Measurements from ENCODE around the gene TWIST1.
A peak's percentile ranks its signal among the peaks of the same experiment; 100 is the strongest.

The TWIST1 gene

DNA sequence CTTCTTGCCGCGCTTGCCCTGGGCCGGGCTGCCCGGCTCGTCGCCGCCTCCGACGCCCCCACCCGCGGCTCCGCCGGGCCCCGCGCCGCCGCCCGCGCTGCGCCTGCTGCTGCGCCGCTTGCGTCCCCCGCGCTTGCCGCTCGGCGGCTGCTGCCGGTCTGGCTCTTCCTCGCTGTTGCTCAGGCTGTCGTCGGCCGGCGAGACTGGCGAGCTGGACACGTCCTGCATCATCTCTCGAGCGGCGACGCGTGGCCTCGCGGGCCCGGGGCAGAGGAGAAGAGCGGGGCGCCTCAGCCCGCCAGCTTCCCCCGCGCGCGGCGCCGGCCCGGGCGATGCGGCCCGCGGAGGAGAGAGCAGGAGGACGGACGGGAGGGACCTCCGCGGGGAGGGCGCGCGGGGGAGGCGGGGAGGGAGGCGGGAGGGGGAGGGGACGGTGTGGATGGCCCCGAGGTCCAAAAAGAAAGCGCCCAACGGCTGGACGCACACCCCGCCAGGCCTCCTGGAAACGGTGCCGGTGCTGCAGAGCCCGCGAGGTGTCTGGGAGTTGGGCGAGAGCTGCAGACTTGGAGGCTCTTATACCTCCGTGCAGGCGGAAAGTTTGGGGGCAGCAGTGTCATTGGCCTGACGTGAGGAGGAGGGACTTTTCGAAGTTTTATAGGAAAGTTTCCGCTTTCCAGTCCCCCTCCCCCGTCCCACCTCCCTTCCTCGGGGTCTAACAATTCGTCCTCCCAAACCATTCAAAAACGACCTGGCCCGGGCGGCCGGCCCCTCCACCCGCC is at the start of gene TWIST1:
Gene TWIST1, minus strand, starts transcription at position 546 of the 779 bp plus-strand sequence. Its CDS starts 315 bp downstream, at position 231.
- peak in 1 of 2 experiments; percentile 2 for DNase-seq

DNA sequence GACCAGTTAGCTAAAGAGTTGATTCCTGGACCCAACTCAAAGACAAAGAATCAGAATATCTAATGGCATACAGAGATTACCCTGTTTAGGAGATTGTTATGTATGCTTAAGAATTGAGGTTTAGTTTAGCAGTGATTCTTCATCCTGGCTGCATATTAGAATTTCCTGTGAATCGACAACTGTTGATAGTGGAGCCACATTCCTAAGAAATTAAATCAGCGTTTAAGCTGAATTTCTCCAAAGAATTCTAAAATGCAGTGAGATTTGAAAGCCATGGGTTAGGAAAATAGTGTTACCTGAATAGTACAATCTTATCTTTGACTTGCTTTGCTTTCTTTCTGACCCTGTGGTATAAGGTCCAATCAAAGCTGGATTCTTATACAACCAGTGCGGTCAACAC is 44.2 kb upstream of the TWIST1 start:
- DNase-seq, result no peak

DNA sequence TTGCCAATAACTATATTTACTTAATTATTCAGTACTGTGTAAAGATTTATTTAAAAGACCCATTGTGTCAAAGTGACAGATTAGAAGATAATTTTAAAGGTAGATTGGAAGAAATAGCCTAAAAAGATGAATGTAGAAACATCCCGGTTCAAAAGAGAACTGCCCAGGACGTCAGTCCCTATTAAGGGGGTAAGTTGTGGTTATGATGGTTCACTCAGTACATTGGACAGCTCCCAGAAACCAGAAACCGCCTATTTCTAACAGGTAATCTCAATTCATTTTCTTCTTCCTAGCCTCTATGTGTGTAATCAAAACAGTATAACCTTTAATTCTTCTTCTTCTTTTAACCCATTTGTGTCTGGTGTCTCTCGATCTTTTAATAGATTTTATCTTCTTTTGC is 29.3 kb upstream of the TWIST1 start:
- no peak for DNase-seq

DNA sequence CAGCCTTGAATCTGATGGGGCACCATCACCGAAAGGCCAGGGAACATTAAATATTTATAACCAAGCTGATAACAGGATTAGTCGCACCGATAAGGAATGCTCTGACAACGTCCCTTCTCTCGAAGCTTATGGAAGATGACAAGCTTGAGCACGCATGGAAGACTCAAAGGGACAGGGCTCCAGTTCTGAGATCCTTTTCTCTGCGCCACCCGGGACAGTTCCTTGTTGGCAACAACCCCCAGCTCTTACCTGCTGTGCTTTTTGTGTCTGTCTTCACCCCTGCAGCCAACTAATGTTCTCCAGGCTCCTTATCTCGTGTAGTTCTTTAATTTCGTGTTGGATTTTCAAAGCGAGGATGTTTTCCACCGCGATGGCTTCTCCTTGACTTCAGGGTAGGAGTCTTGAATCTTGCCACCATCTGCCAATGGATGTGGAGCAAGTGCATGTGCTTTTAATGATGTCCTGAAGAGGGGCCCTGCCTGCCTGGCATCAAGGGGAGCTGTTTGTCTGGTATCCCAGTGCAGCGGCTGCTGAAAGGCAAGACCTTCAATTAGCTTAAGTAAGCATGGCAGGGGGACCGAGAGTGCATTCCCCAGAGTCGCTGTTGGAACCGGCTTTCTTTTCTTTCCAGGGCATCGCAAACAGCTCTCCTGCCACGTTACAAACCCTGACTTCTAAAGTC is 28.1 kb upstream of the TWIST1 start:
- DNase-seq, result no peak

DNA sequence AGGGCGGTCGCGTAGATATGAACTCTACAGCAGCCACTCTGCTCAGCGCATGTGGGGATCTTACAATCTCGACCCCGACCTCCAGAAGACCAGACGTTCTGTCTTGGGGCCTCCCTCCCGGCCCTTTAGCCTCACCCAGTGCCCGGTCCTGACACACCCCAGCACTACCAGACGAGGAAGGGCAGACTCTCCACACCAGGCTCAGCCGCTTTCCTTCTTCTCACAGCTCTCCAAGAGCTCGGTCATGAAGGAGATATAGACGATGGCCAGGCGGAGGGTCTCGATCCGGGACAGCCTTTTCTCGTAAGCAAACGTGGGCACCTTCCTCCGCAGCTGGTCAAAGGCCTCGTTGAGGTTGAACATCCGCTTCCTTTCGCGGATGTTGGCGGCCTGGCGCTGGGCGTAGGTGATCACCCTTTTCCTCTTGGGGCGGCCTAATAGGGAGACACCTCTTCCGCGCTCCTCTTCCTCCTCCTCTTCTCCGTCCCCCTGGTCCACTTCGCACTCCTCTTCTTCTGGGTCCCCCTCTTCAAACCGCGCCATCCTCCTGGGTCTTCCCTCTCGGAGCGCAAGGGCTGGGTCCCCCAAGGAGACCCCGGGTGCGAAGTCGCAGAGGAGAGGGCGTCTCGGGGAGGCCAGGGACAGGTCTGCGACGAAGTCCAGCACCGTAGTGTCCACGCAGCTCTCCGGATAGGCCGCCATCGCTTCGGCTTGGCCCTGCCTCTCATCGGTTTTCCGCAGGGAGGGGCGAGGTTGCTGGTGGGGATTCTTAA is 27.4 kb upstream of the TWIST1 start, which contains the start of gene FERD3L:
Gene FERD3L, minus strand, starts transcription at position 761 of the 773 bp plus-strand sequence. Its CDS starts 59 bp downstream, at position 702.
- DNase-seq, result no peak

DNA sequence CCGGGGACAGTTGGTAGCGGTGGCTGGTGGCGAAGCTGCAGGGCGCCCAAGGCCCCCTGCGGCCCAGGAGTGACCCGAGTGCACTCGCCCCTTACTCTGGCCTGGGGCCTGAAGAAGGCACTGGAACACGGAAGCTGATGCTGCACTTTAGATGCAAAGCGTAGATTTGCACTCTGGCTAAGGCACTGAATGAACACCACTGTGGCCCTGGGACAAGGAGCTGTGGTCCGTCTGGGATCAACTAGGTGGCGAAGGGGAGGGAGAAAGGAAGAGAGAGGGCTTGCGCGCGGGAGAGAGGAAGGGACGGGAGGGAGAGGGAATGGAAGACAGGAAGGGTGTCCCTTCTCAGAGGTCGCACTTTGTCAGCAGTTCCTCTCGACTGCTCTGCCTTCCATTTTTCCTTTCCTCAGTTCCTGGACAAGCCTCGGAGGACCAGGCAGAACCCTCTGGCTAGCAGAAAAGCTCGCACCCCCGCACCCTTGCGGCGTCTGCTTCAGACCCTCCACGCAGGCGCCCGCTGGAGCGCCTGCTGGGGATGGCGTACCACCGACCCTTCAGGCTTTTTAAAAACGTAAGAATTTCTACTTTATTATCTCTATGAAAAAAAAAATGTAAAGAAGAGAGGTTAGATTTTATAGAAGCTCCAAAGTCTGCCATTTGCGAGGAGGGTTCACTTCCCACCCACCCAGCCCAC is 26.6 kb upstream of the TWIST1 start:
- no peak for DNase-seq

DNA sequence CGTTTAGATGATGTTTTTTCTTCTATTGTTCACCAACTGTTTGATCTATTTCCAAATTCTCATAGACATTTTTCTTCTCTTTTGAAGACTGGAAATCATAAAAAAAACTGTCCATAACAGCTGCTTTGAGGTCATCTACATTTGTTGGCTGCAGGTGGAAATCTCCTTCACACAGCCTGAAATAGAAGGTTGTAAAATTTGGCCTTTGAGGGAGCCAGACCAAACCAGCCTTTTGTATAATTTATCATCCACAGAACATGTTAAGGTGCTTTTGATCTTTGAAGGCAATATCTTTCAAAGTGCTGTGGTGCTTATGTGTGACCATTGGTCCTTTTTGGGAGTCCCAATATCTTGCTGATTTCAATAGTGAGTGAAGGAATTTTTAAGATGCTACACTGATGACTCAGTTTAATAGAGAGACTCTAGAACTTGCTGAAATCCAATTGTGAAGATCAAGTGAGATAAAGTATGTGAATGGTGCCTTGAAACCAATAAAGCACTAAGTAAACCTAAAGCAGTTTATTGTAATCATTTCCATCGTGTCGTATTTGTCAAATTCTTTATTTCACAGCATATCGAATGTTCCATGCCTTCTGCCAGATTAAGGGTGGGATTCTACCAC is 22.4 kb upstream of the TWIST1 start:
- DNase-seq, result no peak

DNA sequence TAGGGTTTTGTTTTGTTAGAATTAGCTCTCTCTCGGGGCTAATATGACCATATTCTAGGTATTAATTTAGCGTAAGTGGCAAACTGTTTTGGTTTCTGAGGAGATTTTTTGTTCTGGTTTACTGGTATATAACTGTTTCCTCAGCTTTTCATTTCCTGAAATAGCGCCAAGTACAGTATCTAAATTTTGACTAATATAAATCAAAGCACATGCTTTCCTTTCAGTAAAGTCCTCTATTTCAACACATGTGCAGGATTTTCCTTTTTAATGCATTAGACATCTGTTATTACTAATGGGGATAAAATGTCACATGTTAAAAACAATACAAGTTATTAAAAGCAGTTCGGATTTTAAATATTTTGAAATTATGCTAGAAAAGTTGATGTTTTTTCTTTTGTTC is 16.4 kb upstream of the TWIST1 start:
- DNase-seq, result no peak

DNA sequence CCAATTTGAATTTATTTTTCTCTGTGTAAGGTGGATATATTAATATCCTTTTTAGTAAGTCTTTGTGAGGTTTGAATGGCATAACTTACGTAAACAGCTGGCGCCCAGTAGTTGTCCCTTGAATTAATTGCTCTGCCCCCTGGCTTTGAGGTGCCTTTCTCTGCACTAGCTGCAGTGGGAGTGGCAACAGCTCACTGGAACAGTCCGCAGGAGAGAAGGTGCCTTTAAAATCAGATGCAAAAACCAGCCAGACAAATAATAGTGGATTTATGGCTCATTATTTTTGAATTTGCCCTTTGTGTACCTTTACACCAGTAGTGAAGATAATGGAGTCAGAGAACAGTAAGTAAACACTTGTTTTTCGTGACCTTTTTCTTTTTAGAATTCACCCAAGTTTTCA is 16.0 kb upstream of the TWIST1 start:
- no peak for DNase-seq

DNA sequence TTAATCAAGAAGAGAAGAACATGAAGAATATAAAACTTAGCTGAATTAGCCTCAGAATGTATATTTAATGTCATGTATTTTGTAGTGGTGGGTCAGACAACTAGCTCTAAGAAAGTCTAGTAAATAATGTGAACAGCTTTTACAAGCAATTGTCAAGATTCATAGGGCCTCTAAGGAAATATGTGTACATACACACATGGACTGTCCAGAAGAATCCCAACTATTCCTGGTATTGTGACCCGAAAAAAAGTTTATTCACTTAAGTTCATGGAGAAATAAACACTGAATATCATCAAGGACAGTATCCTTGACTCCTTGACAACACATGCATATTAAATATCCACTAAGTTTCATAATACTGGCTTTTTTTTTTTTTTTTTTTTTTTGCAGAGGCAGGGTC is 11.4 kb upstream of the TWIST1 start:
- DNase-seq, result no peak

DNA sequence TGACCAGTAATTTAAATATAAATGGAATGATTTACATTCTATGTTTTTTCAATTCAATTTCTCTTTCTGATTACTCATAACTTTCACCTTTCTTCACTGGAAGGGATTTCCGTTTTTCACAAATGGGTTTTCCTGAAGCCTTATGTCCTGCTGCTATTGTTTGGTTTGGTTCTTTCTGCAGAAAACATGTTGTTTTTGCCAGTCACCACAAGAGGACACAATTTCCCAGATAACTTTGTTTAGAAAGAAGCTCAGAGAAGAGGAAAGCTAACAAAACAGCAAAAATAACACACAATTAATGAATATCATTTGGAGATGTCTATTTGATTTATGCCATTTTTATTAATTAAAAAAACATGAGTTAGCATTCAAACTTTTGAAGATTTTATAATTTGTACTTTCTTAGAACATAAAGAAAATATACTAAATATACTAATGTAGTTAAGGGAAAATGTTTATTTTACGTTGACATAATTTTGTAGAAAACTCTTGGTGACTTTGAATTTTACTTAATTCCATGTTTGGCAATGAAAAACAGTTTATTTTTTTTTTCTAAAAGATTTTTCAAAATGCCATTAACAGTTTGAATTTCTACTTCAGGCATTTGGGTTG is 4.6 kb upstream of the TWIST1 start:
- DNase-seq, result no peak

DNA sequence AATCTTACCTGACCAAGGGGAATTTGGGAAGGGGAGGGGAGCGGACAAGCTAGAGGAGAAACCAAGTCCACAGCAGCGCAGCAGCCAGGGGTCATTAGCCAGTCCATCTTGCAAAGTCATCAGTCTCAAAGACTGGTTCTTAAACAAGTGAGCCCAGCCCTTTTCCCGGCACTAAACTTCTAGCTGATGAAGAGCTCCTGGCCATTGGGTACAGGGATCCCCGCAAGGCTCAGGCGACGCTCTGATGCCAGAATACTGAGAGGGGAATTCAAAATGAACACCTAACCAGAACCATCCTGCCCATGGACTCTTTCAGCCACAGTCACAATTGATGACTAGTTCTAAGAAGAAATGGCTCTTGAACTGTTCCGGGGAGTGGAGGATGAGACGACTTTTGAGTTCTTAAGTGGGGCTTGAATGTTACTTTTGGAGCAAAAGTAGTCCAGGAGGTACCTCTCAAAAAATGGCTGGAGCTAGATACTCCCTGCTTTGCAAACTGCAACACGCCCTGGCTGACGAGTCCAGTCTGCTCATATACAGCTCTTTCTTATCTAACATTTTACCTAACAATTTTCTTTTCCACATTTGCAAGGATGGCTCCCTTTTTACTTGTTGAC is 2.5 kb upstream of the TWIST1 start:
- no peak for DNase-seq

DNA sequence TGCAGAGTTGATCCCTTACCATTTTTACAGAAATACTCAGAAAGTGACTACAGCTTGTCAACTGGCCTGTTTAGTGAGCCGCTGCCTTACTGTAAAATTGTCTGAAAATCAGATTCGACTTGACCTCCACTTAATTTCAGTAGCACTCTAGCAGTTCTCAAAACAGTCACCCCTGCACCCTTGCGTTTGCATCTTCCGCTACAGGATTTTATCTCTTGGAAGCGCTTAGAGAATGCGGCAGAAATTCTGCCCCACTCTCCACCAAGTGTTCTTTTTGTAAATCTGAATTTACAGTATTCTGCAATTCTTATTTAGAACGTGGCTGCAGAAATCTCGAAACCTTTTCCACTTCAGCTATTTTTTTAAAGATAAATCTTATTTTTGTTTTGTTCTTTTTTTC is 1.9 kb upstream of the TWIST1 start:
- no peak for DNase-seq

DNA sequence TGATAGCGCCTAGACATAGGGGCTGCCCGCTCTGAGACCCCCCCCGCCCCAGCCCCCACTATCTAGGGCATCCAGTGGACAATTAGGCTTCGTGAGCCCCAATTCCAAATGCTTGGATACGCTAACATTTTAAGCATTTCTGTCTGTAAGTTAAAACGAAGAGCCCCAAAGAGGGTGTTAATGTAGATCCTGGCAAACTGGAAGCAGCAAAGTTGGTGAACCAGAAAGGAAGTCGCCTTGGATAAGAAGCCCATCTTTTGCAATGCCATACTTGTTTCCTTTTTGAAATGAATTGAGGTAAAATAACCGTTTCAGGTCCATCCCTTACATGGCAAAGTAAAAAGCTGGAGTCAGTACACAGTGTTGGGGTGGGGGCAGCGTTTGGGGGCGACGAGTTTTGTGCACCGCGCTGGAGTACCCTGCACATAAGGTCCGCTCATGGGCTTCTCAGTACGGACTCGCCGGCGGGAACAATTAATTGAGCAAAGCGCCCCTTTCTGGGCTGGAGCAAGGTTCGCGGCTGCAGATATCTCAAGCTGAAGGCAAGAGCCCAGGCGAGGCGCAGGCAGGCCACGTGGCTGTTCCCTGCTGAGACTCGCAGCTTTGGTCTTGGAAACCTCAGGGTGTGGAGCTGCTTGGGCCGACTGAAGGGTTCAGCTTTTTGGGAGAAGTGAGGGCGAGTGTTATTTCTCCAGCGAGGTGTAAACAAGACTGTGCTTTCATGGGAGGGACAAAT is 1.4 kb upstream of the TWIST1 start:
- DNase-seq, result peak in 1 of 2 experiments; percentile 2

DNA sequence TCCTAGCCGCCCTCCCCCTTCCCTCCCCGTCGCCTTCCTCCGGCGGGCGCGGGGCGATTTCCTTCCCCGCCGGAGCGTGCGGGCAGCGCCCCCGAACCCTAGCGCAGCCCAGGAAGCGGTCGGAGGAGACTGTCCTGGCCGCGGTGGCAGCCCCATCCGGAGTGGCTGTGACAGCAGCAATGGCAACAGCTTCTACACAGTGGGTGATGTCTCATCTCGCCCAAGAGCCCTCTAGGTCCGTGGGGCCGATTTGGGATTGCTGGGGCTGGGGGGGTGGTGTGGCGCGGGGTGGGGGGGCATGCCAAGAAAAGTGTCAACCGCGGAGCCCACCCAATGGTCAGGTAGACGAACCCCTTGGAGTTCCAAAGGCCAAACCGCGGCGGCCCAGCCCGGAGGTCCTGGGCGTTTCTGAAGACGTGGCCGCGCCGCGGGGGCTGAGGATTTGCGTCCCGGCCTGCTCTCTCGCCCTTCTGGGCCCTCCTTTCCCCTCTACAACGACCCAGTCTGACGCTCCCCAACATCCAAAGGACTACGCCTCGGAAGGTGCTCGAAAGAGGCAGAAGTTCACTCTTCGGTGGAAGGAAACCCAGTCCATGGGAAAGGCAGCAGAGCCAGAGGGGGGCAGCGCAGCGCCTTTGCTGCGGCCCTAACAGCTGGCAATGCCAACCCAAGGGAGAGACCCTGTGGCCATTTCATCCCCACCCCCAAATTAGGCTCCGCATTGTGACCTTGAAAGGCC is 603 bp upstream of the TWIST1 start:
- DNase-seq, result no peak

DNA sequence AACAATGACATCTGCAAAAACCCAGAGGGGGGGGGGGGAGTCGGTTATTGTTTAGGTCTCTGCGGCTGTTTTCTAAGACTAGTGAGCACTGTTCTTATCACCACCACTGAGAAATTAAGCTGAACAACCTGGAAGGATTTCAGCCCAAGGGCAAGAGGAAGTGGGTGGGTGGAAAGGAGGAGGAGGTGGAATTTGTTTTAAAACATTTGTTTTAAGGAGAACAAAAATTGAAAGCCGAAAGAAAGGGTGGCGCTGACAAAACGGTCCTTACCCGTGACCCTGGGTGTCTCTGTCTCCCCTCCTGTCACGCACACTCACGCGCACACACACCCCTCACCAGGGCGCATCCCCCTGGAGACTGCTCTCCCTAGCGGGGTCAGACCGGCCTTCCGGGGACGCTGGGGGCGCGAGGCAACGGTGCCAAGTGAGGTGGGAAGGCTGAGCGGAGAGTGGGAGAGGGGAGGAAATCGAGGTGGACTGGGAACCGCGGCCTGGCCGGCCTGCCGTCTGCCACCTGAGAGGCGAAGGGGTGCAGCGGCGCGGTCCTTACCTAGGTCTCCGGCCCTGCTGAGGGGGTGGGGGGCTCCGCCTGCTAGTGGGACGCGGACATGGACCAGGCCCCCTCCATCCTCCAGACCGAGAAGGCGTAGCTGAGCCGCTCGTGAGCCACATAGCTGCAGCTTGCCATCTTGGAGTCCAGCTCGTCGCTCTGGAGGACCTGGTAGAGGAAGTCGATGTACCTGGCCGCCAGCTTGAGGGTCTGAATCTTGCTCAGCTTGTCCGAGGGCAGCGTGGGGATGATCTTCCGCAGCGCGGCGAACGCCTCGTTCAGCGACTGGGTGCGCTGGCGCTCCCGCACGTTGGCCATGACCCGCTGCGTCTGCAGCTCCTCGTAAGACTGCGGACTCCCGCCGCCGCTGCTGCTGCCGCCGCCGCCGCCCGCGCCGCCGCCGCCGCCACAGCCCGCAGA is 1.0 kb downstream of the TWIST1 start:
- DNase-seq, result peak in 1 of 2 experiments; percentile 3

DNA sequence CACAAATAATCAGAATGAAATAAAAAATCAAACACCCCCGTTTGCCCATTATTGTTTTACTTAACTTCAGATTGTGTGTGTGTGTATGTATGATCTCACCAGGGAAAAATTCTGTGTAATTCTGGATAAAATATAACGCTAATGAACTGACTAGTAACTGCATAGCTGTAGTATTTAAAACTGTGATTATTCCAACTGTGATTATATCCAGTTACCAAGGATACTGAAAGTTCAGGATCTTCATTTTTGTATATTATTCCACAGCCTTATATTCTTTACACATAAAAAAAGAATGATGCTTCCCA is 2.9 kb downstream of the TWIST1 start:
- no peak for DNase-seq

DNA sequence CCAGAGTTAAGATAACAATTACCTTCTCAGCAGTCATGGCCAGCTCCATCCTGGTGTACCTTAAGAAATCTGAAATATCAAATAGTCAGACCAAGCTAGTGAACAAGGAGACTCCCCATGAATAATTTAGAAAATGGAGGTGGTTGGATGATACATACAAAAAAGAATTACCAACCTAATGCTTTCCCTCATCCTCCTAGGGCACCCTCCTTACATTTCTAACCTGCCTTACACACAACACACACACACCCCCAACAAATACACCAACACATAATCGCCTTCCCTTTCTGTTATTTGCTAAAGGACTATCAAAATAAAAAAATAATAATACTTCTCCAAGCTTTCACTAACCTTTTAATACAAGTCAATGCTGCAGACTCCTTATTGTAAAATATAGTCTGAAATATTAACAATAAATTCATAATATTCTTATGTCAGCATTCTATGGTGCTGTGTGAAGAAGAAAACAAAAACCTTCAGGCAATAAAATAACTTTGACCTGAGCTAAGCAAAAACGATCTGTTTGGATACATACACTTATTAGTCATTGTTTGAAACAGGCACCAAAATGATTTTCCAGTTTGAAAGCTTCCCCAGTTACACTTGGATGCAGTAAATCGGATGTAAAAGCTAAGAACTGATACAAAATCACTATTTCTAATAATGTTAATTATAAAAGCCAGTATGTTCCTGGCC is 3.4 kb downstream of the TWIST1 start:
- DNase-seq, result no peak

DNA sequence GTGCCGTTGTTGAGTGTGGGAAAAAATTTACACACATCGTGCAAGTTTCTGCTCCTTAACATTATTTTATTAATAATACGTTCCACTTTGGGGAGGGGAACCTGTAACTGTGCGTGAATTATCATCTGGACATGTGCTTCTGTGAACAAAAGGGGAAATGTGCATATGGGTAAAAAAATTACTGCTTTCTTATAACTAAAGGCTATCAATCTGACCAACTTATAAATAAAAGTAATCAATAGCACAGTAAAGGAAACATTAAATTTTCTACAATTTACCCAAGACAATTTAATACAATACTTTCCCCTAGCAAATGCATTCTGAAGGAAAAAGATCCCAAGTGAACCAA is 4.5 kb downstream of the TWIST1 start:
- no peak for DNase-seq

Measured in activated CD4-positive, alpha-beta T cell treated with anti-CD3 and anti-CD28 coated beads, Interleukin-2, amount 50 U/mL, for 48 hours (primary cell).